ENCODE measurements around the gene CBX4. TPM values are rescaled to one million over a fixed set of nuclear protein-coding genes. Genes with fewer than 3 reads are reported as not detected.
A peak's percentile ranks its signal among the peaks of the same experiment; 100 is the strongest.

The CBX4 gene
- total RNA-seq, 1 donor from 2014 or later = 56.3 TPM

- H3K36me3 Mint-ChIP-seq (ENCODE audit: low read depth) = peaks cover 38% of the 10 kb centered on the region
- H3K4me3 Mint-ChIP-seq = no peak overlapping the region
- H3K27ac Mint-ChIP-seq = no peak overlapping the region
- peaks cover under 1% of the 10 kb centered on the region for H3K27me3 Mint-ChIP-seq
- ChIA-PET POLR2A (interaction anchor here (0.7 to 1.3 kb wide), 4 partner anchors 21 to 162 kb away, joined by 3 to 4 read pairs (median 4); no protein-coding TSS in a partner anchor), CTCF (interaction anchor here (1.0 to 1.3 kb wide), 5 partner anchors 10 to 89 kb away, joined by 3 to 5 read pairs (median 4); no protein-coding TSS in a partner anchor)
- TF ChIP-seq CTCF (IDR thresholded peaks at IDR 0.05) = no peak
- no peak for ATAC-seq (ENCODE audit: low read depth)
- H3K9me3 Mint-ChIP-seq = no peaks in the 10 kb centered on the region
- intact Hi-C loops (cut with micrococcal nuclease) = loop anchor here (5.0 kb wide), 3 partner anchors 103 to 312 kb away; partner anchors contain the start of genes CCDC40, EIF4A3, ENPP7 and TBC1D16
- peaks cover 41% of the 10 kb centered on the region for H3K4me1 Mint-ChIP-seq
- peak; percentile 45 for DNase-seq
These were observed 4.4 kb downstream of the CBX4 start for GRCh38 chr17:79834565-79835469.

GRCh38 chr17:79833744-79834564 lies 5.3 kb downstream of the CBX4 start:
- no peak for DNase-seq
- CTCF ChIA-PET = interaction anchor here (0.7 to 0.8 kb wide), 2 partner anchors 12 to 1327 kb away, joined by 3 read pairs; no protein-coding TSS in a partner anchor
- ATAC-seq (ENCODE audit: low read depth) = no peak
- Mint-ChIP-seq H3K4me1 (peaks cover 40% of the 10 kb centered on the region), H3K27ac (no peak overlapping the region), H3K4me3 (no peak overlapping the region), H3K27me3 (no peaks in the 10 kb centered on the region), H3K9me3 (no peaks in the 10 kb centered on the region), H3K36me3 (ENCODE audit: low read depth) (peaks cover 38% of the 10 kb centered on the region)
- TF ChIP-seq CTCF (IDR thresholded peaks at IDR 0.05) = no peak
- intact Hi-C loops (cut with micrococcal nuclease) = no loop called here
- POLR2A ChIA-PET = no interaction called here

- ATAC-seq (ENCODE audit: low read depth) (no peak), DNase-seq (no peak)
- Mint-ChIP-seq H3K4me3 (no peak overlapping the region), H3K27ac (no peak overlapping the region), H3K4me1 (peaks cover 36% of the 10 kb centered on the region), H3K27me3 (no peaks in the 10 kb centered on the region), H3K36me3 (ENCODE audit: low read depth) (peaks cover 34% of the 10 kb centered on the region), H3K9me3 (no peaks in the 10 kb centered on the region)
- intact Hi-C loops (cut with micrococcal nuclease) = no loop called here
- no peak for TF ChIP-seq CTCF (IDR thresholded peaks at IDR 0.05)
- POLR2A ChIA-PET = interaction anchor here (0.6 to 1.7 kb wide), 3 partner anchors 10 to 82 kb away, joined by 3 to 7 read pairs (median 3); no protein-coding TSS in a partner anchor
- CTCF ChIA-PET = interaction anchor here (0.8 kb wide), 1 partner anchor 13 kb away, joined by 3 read pairs; no protein-coding TSS in a partner anchor
These were observed 6.2 kb downstream of the CBX4 start for GRCh38 chr17:79833110-79833450.

GRCh38 chr17:79832218-79833109 lies 6.8 kb downstream of the CBX4 start:
- ChIA-PET CTCF (no interaction called here), POLR2A (interaction anchor here (0.6 to 1.7 kb wide), 3 partner anchors 10 to 83 kb away, joined by 3 to 7 read pairs (median 3); no protein-coding TSS in a partner anchor)
- DNase-seq (no peak), ATAC-seq (ENCODE audit: low read depth) (no peak)
- no peak for TF ChIP-seq CTCF (IDR thresholded peaks at IDR 0.05)
- H3K9me3 Mint-ChIP-seq = no peaks in the 10 kb centered on the region
- H3K36me3 Mint-ChIP-seq (ENCODE audit: low read depth) = peaks cover 33% of the 10 kb centered on the region
- H3K4me1 Mint-ChIP-seq = peaks cover 30% of the 10 kb centered on the region
- H3K4me3 Mint-ChIP-seq = no peak overlapping the region
- no peaks in the 10 kb centered on the region for H3K27me3 Mint-ChIP-seq
- intact Hi-C loops (cut with micrococcal nuclease) = no loop called here
- H3K27ac Mint-ChIP-seq = no peak overlapping the region
